ENCODE measurements around the gene HNF1A.
A peak's percentile ranks its signal among the peaks of the same experiment; 100 is the strongest.
"Not testable (repeated sequence)": the region's sequence is repeated elsewhere in the genome, so short reads cannot be mapped to it uniquely, and the experiment has no call there.

Gene HNF1A

GRCh38 chr12:121011820-121012219 lies 33.5 kb downstream of the HNF1A start:
- no peak for DNase-seq (ENCODE audit: low read depth)

GRCh38 chr12:121013715-121014114 lies 35.4 kb downstream of the HNF1A start:
- no peak for DNase-seq (ENCODE audit: low read depth)

- DNase-seq (ENCODE audit: low read depth): peak; percentile 80
These were observed 37.8 kb downstream of the HNF1A start, which contains the start of gene C12orf43 for GRCh38 chr12:121015825-121016766. Gene C12orf43 (minus strand): TSS chr12:121016487. CDS start chr12:121016474, 13 bp downstream.

GRCh38 chr12:121017966-121018491 lies 39.7 kb downstream of the HNF1A start:
- DNase-seq (ENCODE audit: low read depth): no peak

GRCh38 chr12:121018860-121019617 lies 40.7 kb downstream of the HNF1A start:
- no peak for DNase-seq (ENCODE audit: low read depth)

- no peak for DNase-seq (ENCODE audit: low read depth)
These were observed 43.4 kb downstream of the HNF1A start for GRCh38 chr12:121021754-121022153.

GRCh38 chr12:121022713-121023112 lies 44.4 kb downstream of the HNF1A start:
- DNase-seq (ENCODE audit: low read depth): no peak

GRCh38 chr12:121023799-121024198 lies 45.5 kb downstream of the HNF1A start:
- DNase-seq (ENCODE audit: low read depth): no peak

GRCh38 chr12:121025442-121026226 lies 47.3 kb downstream of the HNF1A start:
- DNase-seq (ENCODE audit: low read depth): no peak

- no peak for DNase-seq (ENCODE audit: low read depth)
These were observed 48.1 kb downstream of the HNF1A start for GRCh38 chr12:121026274-121027045.

- no peak for DNase-seq (ENCODE audit: low read depth)
These were observed 52.4 kb downstream of the HNF1A start for GRCh38 chr12:121030576-121031212.

- peak; percentile 43 for DNase-seq (ENCODE audit: low read depth)
These were observed 55.4 kb downstream of the HNF1A start for GRCh38 chr12:121033625-121034349.

- DNase-seq (ENCODE audit: low read depth): no peak
These were observed 56.4 kb downstream of the HNF1A start for GRCh38 chr12:121034616-121035305.

- DNase-seq (ENCODE audit: low read depth): no peak
These were observed 58.5 kb downstream of the HNF1A start for GRCh38 chr12:121036810-121037326.

GRCh38 chr12:121038861-121039668 lies 60.7 kb downstream of the HNF1A start, which contains the start of gene OASL:
Gene OASL (minus strand): TSS chr12:121039246. CDS start chr12:121038971, 275 bp downstream.
- peak; percentile 43 for DNase-seq (ENCODE audit: low read depth)

GRCh38 chr12:121043067-121043466 lies 64.7 kb downstream of the HNF1A start:
- no peak for DNase-seq (ENCODE audit: low read depth)

- not testable (repeated sequence) for DNase-seq (ENCODE audit: low read depth)
These were observed 69.1 kb downstream of the HNF1A start for GRCh38 chr12:121047400-121047799.

GRCh38 chr12:121048442-121048841 lies 70.1 kb downstream of the HNF1A start:
- DNase-seq (ENCODE audit: low read depth): no peak

Data from stimulated activated CD8-positive, alpha-beta memory T cell treated with anti-CD3 and anti-CD28 coated beads, Interleukin-12 subunit alpha, Interleukin-12 subunit beta, amount 100 ng/mL, for 4 hours (primary cell).